ENCODE results near the gene TM7SF3.

TM7SF3 gene

DNA sequence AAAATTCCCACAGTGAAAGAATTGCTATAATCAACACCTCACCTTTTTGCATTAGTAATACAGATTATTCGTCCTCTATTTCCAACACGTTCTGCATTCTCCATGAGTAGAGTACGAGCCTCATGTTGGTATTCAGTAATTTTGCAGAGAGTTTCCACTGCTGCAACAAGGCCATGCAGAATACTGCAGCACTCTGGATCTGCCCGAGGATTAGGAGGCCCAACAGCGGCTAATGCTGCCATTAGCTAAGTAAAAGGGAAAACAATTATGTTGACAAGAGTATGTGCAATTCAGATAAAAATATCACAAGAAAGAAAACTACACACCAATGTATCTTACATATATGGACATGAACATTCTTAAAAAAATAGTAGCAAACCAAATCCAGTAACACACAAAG is 85.5 kb downstream of the TM7SF3 start:
- no peak for DNase-seq (ENCODE audit: low read depth)
